Esophagus (tissue), 2 donors: ENCODE results near the gene LPCAT4. TPM values are rescaled to one million over a fixed set of nuclear protein-coding genes. Genes with fewer than 3 reads are reported as not detected.

ENCODE experiments used
- H3K27ac ChIP-seq, 2 donors: one replicate each; pipeline ENCODE4 v1.5.1; 2013; ENCODE audit warnings: low read depth in 2 of 2, mild to moderate bottlenecking in 2 of 2, inconsistent platforms in 1 of 2, low read length in 1 of 2, moderate library complexity in 1 of 2
- H3K27me3 ChIP-seq, 2 donors: one replicate each; pipeline ENCODE4 v1.6.1; 2013; ENCODE audit warnings: low read length in 2 of 2, control low read depth in 1 of 2, mild to moderate bottlenecking in 1 of 2; ENCODE audit not compliant: insufficient read depth in 2 of 2, control insufficient read depth in 1 of 2
- H3K36me3 ChIP-seq, 2 donors: one replicate each; pipeline ENCODE4 v1.6.1; 2013; ENCODE audit warnings: low read length in 1 of 2; ENCODE audit not compliant: control insufficient read depth in 2 of 2, insufficient read depth in 2 of 2
- H3K4me1 ChIP-seq, 2 donors: one replicate each; pipeline ENCODE4 v1.6.1; 2013; ENCODE audit warnings: low read length in 1 of 2; ENCODE audit not compliant: control insufficient read depth in 2 of 2, insufficient read depth in 2 of 2
- H3K4me3 ChIP-seq, 2 donors: one replicate each; pipeline ENCODE4 v1.5.1; 2013; ENCODE audit warnings: low read length in 2 of 2, mild to moderate bottlenecking in 2 of 2, low read depth in 1 of 2, moderate library complexity in 1 of 2
- H3K9me3 ChIP-seq, 2 donors: one replicate each; pipeline ENCODE4 v1.6.1; 2013; ENCODE audit warnings: mild to moderate bottlenecking in 2 of 2, low read depth in 1 of 2, low read length in 1 of 2, moderate library complexity in 1 of 2; ENCODE audit not compliant: control insufficient read depth in 2 of 2, insufficient read depth in 1 of 2
- WGBS, 2 donors: extraction: QIAGEN DNeasy Blood & Tissue Kit; methylation state at CpG; one replicate each; pipeline ENCODE4 v1.1.7; 2013; 5-methylcytosine and 5-hydroxymethylcytosine counted together
- polyA plus RNA-seq, 2 donors: library from polyadenylated mRNA; stranded (reverse); fragments of 200-250 nt; gene quantifications; one replicate each; pipeline ENCODE4 v1.2.3, GENCODE V29; 2013
- donor health status: healthy with polysubstance abuse.
- donor health status: Bipolar disorder and iron deficiency.

The LPCAT4 gene
- polyA plus RNA-seq, 2 donors: 45.6 to 125 TPM

- H3K27ac ChIP-seq: no peak overlapping the region
- peak overlapping the region; percentile 78 to 91 for H3K4me3 ChIP-seq
- WGBS, 2 donors: 77 to 79% methylated on average over 16 of the region's 16 CpGs
- no peaks in the 10 kb centered on the region for H3K27me3 ChIP-seq
- H3K9me3 ChIP-seq: no peaks in the 10 kb centered on the region
- H3K4me1 ChIP-seq: peaks cover 2 to 7% of the 10 kb centered on the region in 2 donors
- peaks cover 4 to 15% of the 10 kb centered on the region in 2 donors for H3K36me3 ChIP-seq
These were observed 1.7 kb downstream of the LPCAT4 start for GRCh38 chr15:34365091-34365825.

DNA sequence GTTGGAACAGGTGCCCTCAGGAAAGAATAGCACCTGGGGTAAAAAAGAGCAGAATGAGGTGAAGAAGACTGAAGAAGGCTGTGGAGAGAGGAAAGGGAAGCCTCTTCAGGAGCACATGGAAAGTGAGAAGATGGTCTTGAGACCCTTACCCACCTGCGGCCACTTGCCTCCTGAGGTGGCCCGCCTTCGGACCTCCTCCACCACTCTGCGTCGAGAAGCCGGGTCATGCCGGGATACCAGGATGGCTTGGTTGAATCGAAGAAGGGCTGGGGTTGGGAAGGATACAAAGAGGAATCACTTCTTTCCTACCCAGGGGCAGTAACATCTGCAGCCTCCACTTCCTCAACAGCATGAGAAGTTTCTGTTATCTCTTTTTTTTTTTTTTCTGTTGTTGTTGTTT is 3.0 kb downstream of the LPCAT4 start:
- 94 to 95% methylated on average over 8 of the region's 8 CpGs for WGBS, 2 donors
- Histone ChIP-seq H3K4me3 (no peak overlapping the region), H3K27me3 (no peaks in the 10 kb centered on the region), H3K9me3 (no peaks in the 10 kb centered on the region), H3K4me1 (peaks cover 6 to 10% of the 10 kb centered on the region in 2 donors), H3K36me3 (peaks cover 4 to 19% of the 10 kb centered on the region in 2 donors), H3K27ac (no peak overlapping the region)

GRCh38 chr15:34362047-34362773 is 4.8 kb downstream of the LPCAT4 start:
- peaks cover 6 to 10% of the 10 kb centered on the region in 2 donors for H3K4me1 ChIP-seq

DNA sequence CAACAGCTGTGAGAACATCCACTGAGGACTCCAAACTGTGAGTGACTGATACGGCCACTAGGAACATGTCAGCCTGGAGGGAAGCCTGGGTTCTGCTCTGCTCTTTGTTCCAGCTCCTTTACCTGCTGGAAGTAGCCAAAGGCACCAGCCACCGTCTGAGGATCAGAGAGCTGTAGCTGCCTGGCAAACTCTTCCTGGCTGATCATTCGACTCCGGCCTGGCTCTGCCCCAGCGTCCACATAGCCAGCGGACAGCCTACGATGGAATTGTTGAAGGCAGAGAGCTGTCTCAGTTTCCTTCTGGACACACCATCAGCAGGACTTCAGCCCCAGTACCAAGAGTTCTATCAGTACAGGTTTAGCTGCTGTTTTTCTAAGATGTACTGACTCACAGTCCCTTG is 5.7 kb downstream of the LPCAT4 start:
- no peaks in the 10 kb centered on the region for H3K9me3 ChIP-seq
- peaks cover 6 to 10% of the 10 kb centered on the region in 2 donors for H3K4me1 ChIP-seq
- peak overlapping the region in 1 of 2 donors; percentile 84 for H3K27ac ChIP-seq
- 88 to 90% methylated on average over 7 of the region's 7 CpGs for WGBS, 2 donors
- peaks cover 8 to 26% of the 10 kb centered on the region in 2 donors for H3K36me3 ChIP-seq
- H3K27me3 ChIP-seq: no peaks in the 10 kb centered on the region
- no peak overlapping the region for H3K4me3 ChIP-seq

More at GRCh38 chr15:34362047-34362773, 4.8 kb downstream of the LPCAT4 start:
- H3K36me3 ChIP-seq: peaks cover 5 to 23% of the 10 kb centered on the region in 2 donors
- no peaks in the 10 kb centered on the region for H3K27me3 ChIP-seq
- peak overlapping the region; percentile 47 for H3K27ac ChIP-seq
- H3K9me3 ChIP-seq: no peaks in the 10 kb centered on the region
- no peak overlapping the region for H3K4me3 ChIP-seq
- WGBS, 2 donors: 72 to 74% methylated on average over 10 of the region's 10 CpGs

DNA sequence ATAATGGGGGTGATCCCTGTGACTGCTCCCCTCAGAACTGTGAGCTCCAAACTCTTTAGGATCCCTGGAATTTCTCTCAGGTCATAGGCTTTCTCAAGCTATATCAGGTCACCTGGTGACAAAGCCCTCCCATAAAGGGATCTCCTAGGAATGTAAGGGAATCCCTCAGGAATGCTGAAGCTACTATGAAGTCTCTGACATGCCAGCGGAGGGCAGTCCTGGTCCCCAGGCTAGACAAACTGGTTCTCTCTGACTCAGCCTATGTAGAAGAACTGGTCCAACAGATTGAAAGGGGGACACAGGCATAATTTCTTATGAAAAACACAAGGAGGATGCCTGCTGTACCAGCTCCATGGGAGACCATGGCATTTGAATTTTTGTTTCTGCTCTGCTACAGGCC is 6.7 kb downstream of the LPCAT4 start:
- peak overlapping the region; percentile 78 to 93 for H3K27ac ChIP-seq

DNA sequence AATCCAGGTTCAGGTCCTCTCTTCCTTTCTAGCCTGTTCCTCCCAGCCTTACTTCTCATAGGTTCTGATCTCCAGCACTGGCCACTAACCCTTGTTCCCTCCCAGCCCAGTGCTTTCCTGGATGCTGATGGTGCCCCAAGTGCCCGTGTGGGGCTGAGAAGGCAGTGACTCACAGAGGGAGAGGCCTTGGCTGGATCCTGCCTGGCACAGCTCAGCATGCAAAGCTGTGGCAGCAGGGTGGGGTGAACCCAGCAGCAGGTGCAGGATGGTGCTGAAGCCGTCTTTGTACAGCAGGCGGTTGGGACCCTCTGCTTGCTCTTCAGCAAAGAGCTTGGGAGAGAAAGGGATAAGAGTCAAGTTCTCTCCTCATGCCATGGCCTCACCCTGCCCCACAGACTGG is 7.6 kb downstream of the LPCAT4 start:
- Histone ChIP-seq H3K27ac (peak overlapping the region; percentile 78 to 93), H3K9me3 (no peaks in the 10 kb centered on the region), H3K36me3 (peaks cover 15 to 31% of the 10 kb centered on the region in 2 donors), H3K4me1 (peaks cover 3 to 6% of the 10 kb centered on the region in 2 donors), H3K27me3 (no peaks in the 10 kb centered on the region), H3K4me3 (no peak overlapping the region)
- WGBS, 2 donors: 45 to 71% methylated on average over 3 of the region's 3 CpGs

More for the DNA sequence above, 6.7 kb downstream of the LPCAT4 start:
- WGBS, 2 donors: 48 to 59% methylated on average over 1 of the region's 1 CpG
- Histone ChIP-seq H3K9me3 (no peaks in the 10 kb centered on the region), H3K36me3 (peaks cover 12 to 26% of the 10 kb centered on the region in 2 donors), H3K4me3 (no peak overlapping the region), H3K27me3 (no peaks in the 10 kb centered on the region), H3K4me1 (peaks cover 6% of the 10 kb centered on the region in 2 donors)

DNA sequence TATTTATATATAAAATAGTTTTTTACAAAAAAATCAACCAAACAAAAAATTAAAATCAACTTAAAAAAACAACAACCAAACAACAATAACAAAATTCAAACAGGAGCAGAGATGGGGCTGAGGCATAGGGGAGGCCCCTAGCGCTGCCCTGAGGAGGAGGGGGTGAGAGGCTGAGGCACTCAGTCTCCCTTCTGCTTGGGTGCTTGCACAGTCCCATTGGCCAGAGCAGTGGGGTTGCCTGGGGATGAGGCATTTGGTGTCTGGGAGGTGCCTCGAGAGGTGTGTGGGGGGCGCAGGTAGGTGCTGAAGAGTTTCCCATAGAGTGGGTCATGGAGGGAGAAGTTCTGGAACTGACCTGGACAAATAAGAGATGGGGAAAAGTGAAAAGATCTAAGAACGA is 8.0 kb downstream of the LPCAT4 start:
- Histone ChIP-seq H3K9me3 (no peaks in the 10 kb centered on the region), H3K4me3 (no peak overlapping the region), H3K4me1 (peaks cover 3 to 4% of the 10 kb centered on the region in 2 donors), H3K27me3 (no peaks in the 10 kb centered on the region), H3K27ac (peak overlapping the region; percentile 78 to 93), H3K36me3 (peaks cover 15 to 32% of the 10 kb centered on the region in 2 donors)
- WGBS, 2 donors: 94 to 96% methylated on average over 4 of the region's 4 CpGs

DNA sequence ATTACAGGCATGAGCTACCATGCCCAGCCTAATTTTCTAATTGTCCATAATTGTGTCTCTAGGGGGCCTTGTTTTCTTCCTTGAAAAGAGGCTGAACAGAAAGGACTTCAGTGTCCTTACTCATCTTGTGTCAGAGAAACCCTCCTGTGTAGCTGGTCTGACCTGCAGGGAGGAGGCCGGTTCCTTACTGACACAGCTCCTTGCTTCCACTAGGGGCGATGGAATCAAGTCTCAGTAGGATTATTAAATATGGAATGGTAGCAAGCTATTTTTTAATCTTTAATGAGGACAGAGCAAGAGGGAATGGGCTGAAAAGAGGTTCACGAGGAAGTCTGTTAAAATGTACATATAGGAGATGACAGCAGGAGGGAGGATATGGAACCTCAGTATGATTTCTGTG is 8.6 kb downstream of the LPCAT4 start:
- Histone ChIP-seq H3K27ac (no peak overlapping the region), H3K36me3 (peaks cover 11 to 31% of the 10 kb centered on the region in 2 donors)
- WGBS, 2 donors: 77 to 78% methylated on average over 3 of the region's 3 CpGs

GRCh38 chr15:34357653-34358052 is 9.3 kb downstream of the LPCAT4 start:
- peaks cover 11 to 32% of the 10 kb centered on the region in 2 donors for H3K36me3 ChIP-seq
- 88 to 100% methylated on average over 1 of the region's 1 CpG for WGBS, 2 donors

More for the DNA sequence above, 8.6 kb downstream of the LPCAT4 start:
- no peak overlapping the region for H3K4me3 ChIP-seq
- peaks cover 3% of the 10 kb centered on the region in 2 donors for H3K4me1 ChIP-seq
- no peaks in the 10 kb centered on the region for H3K27me3 ChIP-seq
- H3K9me3 ChIP-seq: no peaks in the 10 kb centered on the region

More at GRCh38 chr15:34357653-34358052, 9.3 kb downstream of the LPCAT4 start:
- Histone ChIP-seq H3K4me1 (peaks cover 3% of the 10 kb centered on the region in 2 donors), H3K27ac (no peak overlapping the region), H3K4me3 (no peak overlapping the region), H3K9me3 (no peaks in the 10 kb centered on the region), H3K27me3 (no peaks in the 10 kb centered on the region)
